PC-3 (cell line): ENCODE results near the gene ZNF785. TPM values are rescaled to one million over a fixed set of nuclear protein-coding genes. Genes with fewer than 3 reads are reported as not detected.
"Not testable (repeated sequence)": the region's sequence is repeated elsewhere in the genome, so short reads cannot be mapped to it uniquely, and the experiment has no call there.

Source experiments
- ATAC-seq: fragments of 200-7000 bp; cut with Tn5 transposase; 2 replicates; pipeline ENCODE4 v1.9.1; 2020; ENCODE audit warnings: mild to moderate bottlenecking, moderate library complexity
- BruUV-seq: library from RNA; stranded (reverse); fragments of 400-500 nt; replicated peaks from 2 replicates; lab custom pipeline; 2021; lab: Mats Ljungman, UMichigan
- CTCF ChIA-PET: fragments of 300-600 bp; sonication (Branson Sonifier 250); formaldehyde crosslinking; loops from one replicate; lab custom pipeline; 2022; ENCODE audit warnings: antibody characterized with exemption; lab: Charles Lee
- POLR2A ChIA-PET: fragments of 300-600 bp; sonication (Branson Sonifier 250); formaldehyde crosslinking; loops from one replicate; lab custom pipeline; 2022; ENCODE audit warnings: antibody characterized with exemption; ENCODE audit not compliant: unreplicated experiment; lab: Charles Lee
- DNase-seq: peaks from one replicate; pipeline ENCODE4 v3.0.0-alpha.2; 2015
- H2AFZ ChIP-seq: fragments of 300-600 bp; sonication (generic); 2 replicates; pipeline ENCODE4 v1.6.0; 2016; ENCODE audit warnings: antibody characterized with exemption, low read length
- H3F3A ChIP-seq: fragments of 300-600 bp; sonication (generic); one replicate; pipeline ENCODE4 v1.6.0; 2017; ENCODE audit warnings: antibody characterized with exemption, low read length, control low read depth, mild to moderate bottlenecking; ENCODE audit not compliant: unreplicated experiment
- H3K27ac ChIP-seq: fragments of 300-600 bp; sonication (generic); 2 replicates; pipeline ENCODE4 v1.5.1; 2016; ENCODE audit warnings: mild to moderate bottlenecking, low read length
- H3K27me3 ChIP-seq: fragments of 300-600 bp; sonication (generic); 2 replicates; pipeline ENCODE4 v1.6.1; 2016; ENCODE audit warnings: low read length, mixed read lengths
- H3K36me3 ChIP-seq: fragments of 300-600 bp; sonication (generic); 2 replicates; pipeline ENCODE4 v1.6.1; 2016; ENCODE audit warnings: low read depth, mixed run types, low read length, mixed read lengths
- H3K4me1 ChIP-seq: fragments of 300-600 bp; sonication (generic); 2 replicates; pipeline ENCODE4 v1.5.1; 2016; ENCODE audit warnings: low read length; ENCODE audit not compliant: insufficient read depth
- H3K4me2 ChIP-seq: fragments of 300-600 bp; sonication (generic); 2 replicates; pipeline ENCODE4 v1.6.0; 2016; ENCODE audit warnings: low read length
- H3K4me3 ChIP-seq: fragments of 300-600 bp; sonication (generic); 2 replicates; pipeline ENCODE4 v1.5.1; 2016; ENCODE audit warnings: mild to moderate bottlenecking, low read length, mixed read lengths
- H3K79me2 ChIP-seq: fragments of 300-600 bp; sonication (generic); 2 replicates; pipeline ENCODE4 v1.6.1; 2017; ENCODE audit warnings: low read length, mixed read lengths
- H3K9ac ChIP-seq: fragments of 300-600 bp; sonication (generic); 2 replicates; pipeline ENCODE4 v1.6.0; 2016; ENCODE audit warnings: mild to moderate bottlenecking, low read length
- H3K9me2 ChIP-seq: fragments of 300-600 bp; sonication (generic); replicated peaks from 2 replicates; pipeline ENCODE4 v1.6.1; 2016; ENCODE audit warnings: mixed run types, low read length, mixed read lengths
- H3K9me3 ChIP-seq: fragments of 300-600 bp; sonication (generic); 2 replicates; pipeline ENCODE4 v1.6.1; 2016; ENCODE audit warnings: low read length, mixed read lengths
- H4K20me1 ChIP-seq: fragments of 300-600 bp; sonication (generic); 2 replicates; pipeline ENCODE4 v1.6.1; 2016; ENCODE audit warnings: low read length, mixed read lengths
- EZH2 ChIP-seq: fragments of 300-600 bp; sonication (generic); IDR thresholded peaks from one replicate; pipeline ENCODE4 v1.6.1; 2017; ENCODE audit warnings: antibody characterized with exemption, mild to moderate bottlenecking, low read length; ENCODE audit not compliant: unreplicated experiment
- EZH2phosphoT487 ChIP-seq: fragments of 300-600 bp; sonication (generic); IDR thresholded peaks from 2 replicates; pipeline ENCODE4 v1.6.1; 2018; ENCODE audit warnings: mild to moderate bottlenecking, antibody characterized with exemption, low read length, borderline replicate concordance
- intact Hi-C: fragments of 100-400 bp; cut with micrococcal nuclease; formaldehyde crosslinking; loops from 2 replicates; pipeline ENCODE4 v1.9.0; 2023
- total RNA-seq: library from RNA; depleted of rRNA; stranded (reverse); fragments of >200 nt; gene quantifications from 2 replicates; pipeline ENCODE4 v1.2.3, GENCODE V29; 2014
- TF ChIP-seq, protein P1 (sequence below): fragments of 300-600 bp; sonication (generic); conservative IDR thresholded peaks from 2 replicates; pipeline ENCODE4 v1.5.1; 2017; ENCODE audit warnings: antibody characterized with exemption, low read depth, mild to moderate bottlenecking, low read length

The ZNF785 gene
- total RNA-seq, 1 experiment from 2014 or later: 4.9 TPM

DNA sequence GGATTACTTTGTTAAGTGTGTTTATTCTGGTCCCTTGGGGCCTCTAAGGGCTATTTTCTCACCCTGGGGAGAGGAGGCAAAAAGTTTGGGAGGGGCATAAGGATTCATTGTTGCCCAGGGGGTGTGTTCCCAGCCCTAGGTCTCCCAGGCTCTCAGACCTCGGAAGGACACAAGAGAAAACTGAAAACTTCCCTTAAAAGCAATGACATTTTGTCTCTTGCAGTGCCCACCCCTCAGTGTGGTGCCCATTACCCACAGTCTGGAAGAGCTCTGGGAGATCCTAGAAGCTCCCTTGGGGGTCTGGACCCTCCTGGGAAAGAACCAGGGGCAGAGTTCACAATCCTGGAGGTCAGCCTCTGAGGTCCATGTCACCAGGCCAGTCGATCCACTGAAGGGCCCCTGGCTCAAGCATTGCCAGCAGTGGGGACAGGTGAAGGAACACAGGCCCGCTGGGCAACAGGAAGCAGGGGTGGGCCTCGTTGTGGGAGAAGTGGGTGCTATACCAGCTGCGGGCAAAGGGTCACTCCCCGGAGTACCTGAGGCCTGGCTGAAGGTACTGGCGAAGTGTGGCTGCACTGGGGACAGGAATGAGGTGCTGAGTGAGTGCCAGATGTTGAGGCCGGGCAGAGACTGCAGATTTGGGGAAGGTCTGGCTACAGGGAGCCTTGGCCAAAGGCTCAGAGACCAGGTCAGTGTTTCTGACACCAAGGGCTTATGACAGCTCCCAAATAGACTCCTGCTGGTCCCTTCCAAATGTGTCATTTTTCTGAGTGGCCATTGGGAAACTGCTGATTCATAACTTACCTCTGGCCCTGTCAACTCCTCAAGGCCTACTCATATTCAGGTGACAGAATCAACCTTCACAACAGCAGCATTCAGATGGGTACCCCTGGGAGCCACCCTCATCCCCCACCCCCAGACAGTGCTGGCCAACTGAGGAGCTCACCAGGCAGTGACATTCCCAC lies 46.2 kb downstream of the ZNF785 start:
- Histone ChIP-seq H4K20me1 (no peaks in the 10 kb centered on the region), H3K79me2 (peaks cover 15% of the 10 kb centered on the region), H3K27ac (no peak overlapping the region), H3K36me3 (no peaks in the 10 kb centered on the region), H3K9me3 (no peaks in the 10 kb centered on the region), H3K4me2 (no peak overlapping the region), H3K27me3 (no peaks in the 10 kb centered on the region), H3F3A (no peaks in the 10 kb centered on the region), H3K9ac (no peak overlapping the region), H3K4me3 (no peak overlapping the region), H2AFZ (no peak overlapping the region), H3K9me2 (no peaks in the 10 kb centered on the region), H3K4me1 (peaks cover 11% of the 10 kb centered on the region)
- BruUV-seq: no TSS peak
- DNase-seq: no peak
- ChIA-PET CTCF (no interaction called here), POLR2A (no interaction called here)
- TF ChIP-seq EZH2 (no peak), EZH2phosphoT487 (no peak)
- TF ChIP-seq, protein P1, sequence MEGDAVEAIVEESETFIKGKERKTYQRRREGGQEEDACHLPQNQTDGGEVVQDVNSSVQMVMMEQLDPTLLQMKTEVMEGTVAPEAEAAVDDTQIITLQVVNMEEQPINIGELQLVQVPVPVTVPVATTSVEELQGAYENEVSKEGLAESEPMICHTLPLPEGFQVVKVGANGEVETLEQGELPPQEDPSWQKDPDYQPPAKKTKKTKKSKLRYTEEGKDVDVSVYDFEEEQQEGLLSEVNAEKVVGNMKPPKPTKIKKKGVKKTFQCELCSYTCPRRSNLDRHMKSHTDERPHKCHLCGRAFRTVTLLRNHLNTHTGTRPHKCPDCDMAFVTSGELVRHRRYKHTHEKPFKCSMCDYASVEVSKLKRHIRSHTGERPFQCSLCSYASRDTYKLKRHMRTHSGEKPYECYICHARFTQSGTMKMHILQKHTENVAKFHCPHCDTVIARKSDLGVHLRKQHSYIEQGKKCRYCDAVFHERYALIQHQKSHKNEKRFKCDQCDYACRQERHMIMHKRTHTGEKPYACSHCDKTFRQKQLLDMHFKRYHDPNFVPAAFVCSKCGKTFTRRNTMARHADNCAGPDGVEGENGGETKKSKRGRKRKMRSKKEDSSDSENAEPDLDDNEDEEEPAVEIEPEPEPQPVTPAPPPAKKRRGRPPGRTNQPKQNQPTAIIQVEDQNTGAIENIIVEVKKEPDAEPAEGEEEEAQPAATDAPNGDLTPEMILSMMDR: no peak
- no peak for ATAC-seq
- intact Hi-C loops: no loop called here

DNA sequence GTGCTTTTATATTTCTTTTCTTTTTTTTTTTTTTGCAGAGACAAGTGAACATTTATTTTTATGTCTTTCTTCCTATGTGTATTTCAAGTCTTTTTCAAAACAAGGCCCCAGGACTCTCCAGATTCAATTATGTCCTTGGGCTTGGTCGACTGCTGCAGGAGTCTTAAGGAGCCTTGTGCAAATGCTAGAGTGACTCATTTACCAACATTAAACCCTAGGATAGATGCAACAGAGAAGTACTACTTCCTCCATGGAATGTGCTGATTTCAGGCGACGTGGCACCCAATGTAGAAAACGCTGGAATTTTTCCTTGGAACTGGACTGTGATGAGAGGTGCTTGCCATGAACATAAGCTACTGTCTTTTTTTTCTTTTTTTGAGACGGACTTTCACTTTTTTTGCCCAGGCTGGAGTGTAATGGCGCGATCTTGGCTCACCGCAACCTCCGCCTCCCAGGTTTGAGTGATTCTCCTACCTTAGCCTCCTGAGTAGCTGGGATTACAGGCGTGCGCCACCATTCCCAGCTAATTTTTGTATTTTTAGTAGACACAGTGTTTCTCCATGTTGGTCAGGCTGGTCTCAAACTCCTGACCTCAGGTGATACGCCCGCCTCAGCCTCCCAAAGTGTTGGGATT lies 49.0 kb downstream of the ZNF785 start:
- H3K4me3 ChIP-seq: peak overlapping the region; percentile 73; the same call in 1 of the 2 replicates
- H4K20me1 ChIP-seq, ATAC-seq, H3K27me3 ChIP-seq, H3K9me3 ChIP-seq, intact Hi-C loops, DNase-seq, BruUV-seq, POLR2A ChIA-PET, H3K36me3 ChIP-seq, H3K9me2 ChIP-seq, H3K27ac ChIP-seq, H2AFZ ChIP-seq, H3K9ac ChIP-seq, H3F3A ChIP-seq: not testable (repeated sequence)
- peaks cover 15% of the 10 kb centered on the region for H3K4me1 ChIP-seq
- peaks cover 29% of the 10 kb centered on the region for H3K79me2 ChIP-seq
- CTCF ChIA-PET: interaction anchor here (0.6 kb wide), 1 partner anchor 119 kb away, joined by 4 read pairs; no protein-coding TSS in a partner anchor
- peak overlapping the region; percentile 97 for H3K4me2 ChIP-seq

DNA sequence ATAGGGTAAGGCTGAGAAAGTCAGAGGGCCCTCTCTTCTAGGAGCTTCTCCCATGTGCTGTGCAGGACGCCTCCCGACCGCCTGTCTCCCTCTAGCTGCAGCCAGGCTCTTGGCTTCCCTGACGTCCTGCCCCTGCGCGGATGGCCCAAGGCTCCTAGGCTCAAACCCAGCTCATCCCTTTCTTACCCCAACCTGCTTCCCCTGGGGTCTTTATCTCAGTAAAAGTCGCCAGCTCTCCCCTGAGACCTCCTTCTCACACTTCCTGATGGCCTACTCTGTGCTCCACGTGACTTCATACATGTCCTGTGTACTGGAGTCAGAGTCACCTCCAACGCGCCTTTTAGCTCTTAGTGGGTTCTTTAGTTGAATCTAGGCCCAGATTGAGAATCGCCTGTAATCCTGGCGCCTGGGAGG lies 49.7 kb downstream of the ZNF785 start:
- Histone ChIP-seq H3K9ac (peak overlapping the region; percentile 95), H3K9me3 (no peaks in the 10 kb centered on the region), H3K27me3 (no peaks in the 10 kb centered on the region), H3F3A (no peaks in the 10 kb centered on the region), H3K4me1 (peaks cover 15% of the 10 kb centered on the region), H4K20me1 (no peaks in the 10 kb centered on the region), H2AFZ (peak overlapping the region; percentile 91), H3K4me2 (peak overlapping the region; percentile 97), H3K27ac (no peak overlapping the region), H3K79me2 (peaks cover 29% of the 10 kb centered on the region), H3K9me2 (no peaks in the 10 kb centered on the region), H3K4me3 (peak overlapping the region; percentile 73), H3K36me3 (no peaks in the 10 kb centered on the region)
- TF ChIP-seq EZH2 (no peak), EZH2phosphoT487 (no peak)
- TF ChIP-seq, protein P1: peak; percentile 39; the same call in 1 of the 2 replicates
- ATAC-seq (peak; percentile 26; the same call in 1 of the 2 replicates), DNase-seq (peak; percentile 30)
- POLR2A ChIA-PET: interaction anchor here (0.7 kb wide), 1 partner anchor 527 kb away, joined by 4 read pairs; no protein-coding TSS in a partner anchor
- no TSS peak for BruUV-seq
- CTCF ChIA-PET: interaction anchor here (0.8 to 1.2 kb wide), 2 partner anchors 21 to 106 kb away, joined by 4 to 8 read pairs; partner anchors contain the start of gene DCTPP1
- intact Hi-C loops: loop anchor here (1.0 kb wide), 1 partner anchor 23 kb away; the partner anchor contains the start of gene ZNF764
